AG08395 (cell line): ENCODE data around the gene SSUH2.
"Not testable (repeated sequence)": the region's sequence is repeated elsewhere in the genome, so short reads cannot be mapped to it uniquely, and the experiment has no call there.

Source experiments
- DNase-seq: peaks from one replicate; pipeline ENCODE4 v3.0.0; 2012; ENCODE audit warnings: mixed read lengths, low spot score

SSUH2 gene, protein sequence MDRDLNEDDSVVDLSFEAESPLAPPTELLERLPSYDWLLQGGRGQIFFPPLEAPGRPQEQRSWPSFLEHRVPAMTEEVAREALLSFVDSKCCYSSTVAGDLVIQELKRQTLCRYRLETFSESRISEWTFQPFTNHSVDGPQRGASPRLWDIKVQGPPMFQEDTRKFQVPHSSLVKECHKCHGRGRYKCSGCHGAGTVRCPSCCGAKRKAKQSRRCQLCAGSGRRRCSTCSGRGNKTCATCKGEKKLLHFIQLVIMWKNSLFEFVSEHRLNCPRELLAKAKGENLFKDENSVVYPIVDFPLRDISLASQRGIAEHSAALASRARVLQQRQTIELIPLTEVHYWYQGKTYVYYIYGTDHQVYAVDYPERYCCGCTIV

DNA sequence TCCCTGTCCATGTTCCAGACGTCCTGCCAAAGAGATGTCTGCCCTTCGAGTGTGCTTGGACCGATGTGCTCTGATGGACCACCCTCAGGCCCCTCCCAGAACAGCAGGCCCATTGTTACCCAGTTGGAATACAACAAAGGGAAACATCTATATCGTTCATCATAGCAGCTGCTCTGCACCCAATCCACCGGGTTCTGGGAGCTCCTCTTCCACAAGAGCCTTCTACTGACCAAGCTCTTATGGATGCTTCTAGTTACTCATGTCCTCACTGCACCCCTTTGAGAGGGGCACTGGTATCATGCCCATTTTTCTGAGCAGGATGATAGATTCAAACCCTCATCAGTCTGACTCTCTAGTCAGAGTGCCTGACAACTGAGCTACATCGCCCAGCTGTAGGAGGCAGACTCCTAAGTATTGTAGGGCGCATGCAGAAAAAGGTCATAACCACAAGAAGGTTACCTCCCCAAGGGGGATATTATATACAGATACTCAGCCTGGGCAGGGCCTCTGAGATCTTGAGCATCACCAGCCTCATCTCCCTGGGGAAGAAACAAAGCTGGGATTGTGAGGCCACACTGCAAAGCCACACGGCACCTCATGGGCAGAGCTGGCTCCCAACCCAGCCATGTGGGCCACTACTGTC is at the start of gene SSUH2:
Gene SSUH2, minus strand, starts transcription at position 51 of the 643 bp plus-strand sequence. Its CDS starts 40 bp downstream, at position 11.
- DNase-seq, result no peak

DNA sequence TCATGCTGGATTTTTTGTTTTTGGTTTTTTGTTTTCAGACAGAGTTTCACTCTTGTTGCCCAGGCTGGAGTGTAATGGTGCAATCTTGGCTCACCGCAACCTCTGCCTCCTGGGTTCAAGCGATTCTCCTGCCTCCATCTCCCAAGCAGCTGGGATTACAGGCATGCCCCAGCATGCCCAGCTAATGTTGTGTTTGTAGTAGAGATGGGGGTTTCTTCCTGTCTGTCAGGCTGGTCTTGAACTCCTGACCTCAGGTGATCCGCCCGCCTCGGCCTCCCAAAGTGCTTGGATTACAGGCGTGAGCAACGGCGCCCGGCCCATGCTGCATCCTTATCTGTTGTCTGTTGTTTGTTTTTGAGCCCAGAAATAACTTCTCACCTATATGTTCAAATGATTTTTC is 46.7 kb upstream of the SSUH2 start:
- DNase-seq, result not testable (repeated sequence)

DNA sequence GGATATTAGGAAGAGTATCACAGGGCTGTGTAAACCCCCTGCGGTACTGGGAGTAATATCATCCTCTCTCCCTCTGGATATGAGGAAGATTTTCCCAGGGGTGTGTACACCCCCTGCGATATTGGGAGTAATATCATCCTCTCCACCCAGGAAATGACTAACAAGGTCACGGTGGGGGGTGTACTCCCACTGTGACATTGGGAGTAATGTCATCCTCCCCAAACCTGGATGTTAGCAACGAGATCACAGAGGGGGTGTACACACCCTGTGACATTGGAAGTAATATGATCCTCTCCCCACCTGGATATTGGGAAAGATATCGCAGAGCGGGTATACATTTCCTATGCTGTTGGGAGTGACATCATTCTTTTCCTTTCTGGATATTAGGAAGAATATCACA is 40.4 kb upstream of the SSUH2 start:
- not testable (repeated sequence) for DNase-seq

DNA sequence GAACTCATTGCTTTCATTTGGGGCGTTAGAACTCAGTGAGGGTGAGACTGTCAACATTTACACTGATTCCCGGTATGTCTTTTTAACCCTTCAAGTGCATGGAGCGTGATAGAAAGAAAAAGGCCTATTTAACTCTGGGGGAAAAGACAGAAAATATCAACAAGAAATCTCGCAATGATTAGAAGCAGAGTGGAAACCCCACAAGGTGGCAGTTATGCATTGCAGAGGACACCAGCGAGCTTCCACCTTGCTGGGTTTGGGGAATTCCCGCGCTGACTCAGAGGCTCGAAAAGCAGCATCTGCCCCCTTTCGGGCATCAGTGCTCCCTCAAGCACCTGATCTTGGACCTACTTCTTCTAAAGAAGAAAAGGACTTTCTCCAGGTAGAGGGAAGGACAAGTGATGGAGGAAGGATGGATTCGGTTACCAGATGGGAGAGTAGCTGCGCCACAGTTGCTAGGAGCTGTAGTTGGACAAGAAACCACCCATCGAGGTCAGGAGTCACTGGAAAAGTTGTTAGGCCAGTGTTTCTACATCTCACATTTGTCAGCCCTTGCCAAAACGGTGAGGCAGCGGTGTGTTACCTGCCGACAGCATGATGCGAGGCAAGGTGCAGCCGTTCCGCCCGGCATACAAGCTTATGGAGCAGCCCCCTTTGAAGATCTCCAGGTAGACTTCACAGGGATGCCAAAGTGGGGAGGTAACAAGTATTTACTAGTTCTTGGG is 38.4 kb upstream of the SSUH2 start:
- not testable (repeated sequence) for DNase-seq

DNA sequence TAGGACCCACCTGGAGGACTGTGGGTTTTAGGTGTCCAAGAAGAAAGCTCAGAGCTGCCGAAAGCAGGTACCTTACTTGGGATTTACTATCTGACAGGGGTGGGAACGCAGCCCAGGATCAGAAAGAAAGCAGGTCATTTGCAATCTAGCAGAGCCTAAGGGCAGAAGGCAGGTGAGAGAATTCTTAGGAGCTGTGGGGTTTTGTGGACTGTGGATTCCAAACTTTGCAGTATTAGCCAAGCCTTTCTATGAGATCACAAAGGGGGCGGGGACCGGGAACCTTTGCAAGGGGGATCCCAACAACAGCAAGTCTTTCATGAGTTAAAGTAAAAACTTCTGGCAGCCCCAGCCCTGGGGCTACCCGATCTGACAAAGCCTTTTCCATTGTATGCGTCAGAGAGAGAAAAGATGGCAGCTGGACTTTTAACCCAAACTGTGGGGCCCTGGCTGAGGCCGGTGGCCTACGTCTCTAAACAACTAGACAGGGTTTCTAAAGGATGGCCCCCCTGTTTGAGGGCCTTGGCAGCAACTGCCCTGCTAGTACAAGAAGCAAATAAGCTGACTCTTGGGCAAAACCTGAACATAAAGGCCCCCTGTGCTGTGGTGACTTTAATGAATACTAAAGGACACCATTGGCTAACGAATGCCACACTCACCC is 37.4 kb upstream of the SSUH2 start:
- not testable (repeated sequence) for DNase-seq

DNA sequence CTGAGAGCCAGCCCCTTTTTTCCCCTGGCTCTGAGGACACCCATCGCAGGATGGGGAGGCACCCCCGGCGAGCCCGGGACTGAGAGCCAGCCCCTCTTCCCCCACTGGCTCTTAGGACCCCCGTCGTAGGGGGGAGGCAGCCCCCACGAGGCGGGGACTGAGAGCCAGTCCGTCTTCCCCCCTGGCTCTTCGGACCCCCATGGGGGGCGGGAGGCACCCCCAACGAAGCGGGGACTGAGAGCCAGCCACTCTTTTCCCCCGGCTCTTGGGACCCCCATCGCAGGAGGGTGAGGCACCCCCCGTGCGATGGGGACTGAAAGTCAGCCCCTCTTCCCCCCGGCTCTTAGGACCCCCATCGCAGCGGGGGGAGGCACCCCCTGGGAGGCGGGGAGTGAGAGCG is 36.8 kb upstream of the SSUH2 start:
- no peak for DNase-seq

DNA sequence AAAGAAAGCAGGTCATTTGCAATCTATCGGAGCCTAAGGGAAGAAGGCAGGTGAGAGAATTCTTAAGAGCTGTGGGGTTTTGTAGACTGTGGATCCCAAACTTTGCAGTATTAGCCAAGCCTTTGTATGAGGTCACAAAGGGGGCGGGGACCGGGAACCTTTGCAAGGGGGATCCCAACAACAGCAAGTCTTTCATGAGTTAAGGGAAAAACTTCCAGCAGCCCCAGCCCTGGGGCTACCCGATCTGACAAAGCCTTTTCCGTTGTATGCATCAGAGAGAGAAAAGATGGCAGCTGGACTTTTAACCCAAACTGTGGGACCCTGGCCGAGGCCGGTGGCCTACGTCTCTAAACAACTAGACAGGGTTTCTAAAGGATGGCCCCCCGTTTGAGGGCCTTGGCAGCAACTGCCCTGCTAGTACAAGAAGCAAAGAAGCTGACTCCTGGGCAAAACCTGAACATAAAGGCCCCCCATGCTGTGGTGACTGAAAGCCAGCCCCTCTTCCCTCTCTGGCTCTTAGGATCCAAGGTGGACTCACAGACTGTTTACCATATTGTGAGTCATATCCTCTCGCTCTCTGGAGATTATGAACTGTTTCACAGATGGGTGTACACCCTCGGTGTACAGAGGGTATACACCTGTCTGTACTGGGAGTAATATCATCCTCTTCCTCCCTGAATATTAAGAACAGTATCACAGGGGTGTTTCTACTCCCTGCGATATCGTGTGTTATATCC is 35.4 kb upstream of the SSUH2 start:
- DNase-seq, result not testable (repeated sequence)

DNA sequence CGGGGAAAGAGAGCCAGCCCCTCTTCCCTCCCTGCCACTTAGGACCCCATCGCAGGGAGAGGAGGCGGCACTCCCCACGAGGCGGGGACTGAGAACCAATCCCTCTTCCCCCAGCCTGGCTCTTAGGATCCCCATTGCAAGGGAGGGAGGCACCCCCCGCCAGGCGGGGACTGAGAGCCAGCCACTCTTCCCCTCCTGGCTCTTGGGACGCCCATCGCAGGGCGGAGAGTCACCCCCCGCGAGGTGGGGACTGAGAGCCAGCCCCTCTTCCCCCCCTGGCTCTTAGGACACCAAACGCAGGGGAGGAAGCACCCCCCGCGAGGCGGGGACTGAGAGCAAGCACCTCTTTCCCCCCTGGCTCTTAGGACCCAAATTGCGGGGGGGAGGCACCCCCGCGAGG is 34.2 kb upstream of the SSUH2 start:
- DNase-seq, result no peak

DNA sequence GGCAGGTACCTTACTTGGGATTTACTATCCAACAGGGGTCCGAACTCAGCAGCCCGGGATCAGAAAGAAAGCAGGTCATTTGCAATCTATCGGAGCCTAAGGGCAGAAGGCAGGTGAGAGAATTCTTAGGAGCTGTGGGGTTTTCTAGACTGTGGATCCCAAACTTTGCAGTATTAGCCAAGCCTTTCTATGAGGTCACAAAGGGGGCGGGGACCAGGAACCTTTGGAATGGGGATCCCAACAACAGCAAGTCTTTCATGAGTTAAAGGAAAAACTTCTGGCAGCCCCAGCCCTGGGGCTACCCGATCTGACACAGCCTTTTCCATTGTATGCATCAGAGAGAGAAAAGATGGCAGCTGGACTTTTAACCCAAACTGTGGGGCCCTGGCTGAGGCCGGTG is 32.7 kb upstream of the SSUH2 start:
- not testable (repeated sequence) for DNase-seq

DNA sequence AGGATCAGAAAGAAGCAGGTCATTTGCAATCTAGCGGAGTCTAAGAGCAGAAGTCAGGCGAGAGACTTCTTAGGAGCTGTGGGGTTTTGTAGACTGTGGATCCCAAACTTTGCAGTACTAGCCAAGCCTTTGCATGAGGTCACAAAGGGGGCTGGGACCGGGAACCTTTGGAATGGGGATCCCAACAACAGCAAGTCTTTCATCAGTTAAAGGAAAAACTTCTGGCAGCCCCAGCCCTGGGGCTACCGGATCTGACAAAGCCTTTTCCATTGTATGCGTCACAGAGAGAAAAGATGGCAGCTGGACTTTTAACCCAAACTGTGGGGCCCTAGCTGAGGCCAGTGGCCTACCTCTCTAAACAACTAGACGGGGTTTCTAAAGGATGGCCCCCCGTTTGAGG is 31.0 kb upstream of the SSUH2 start:
- not testable (repeated sequence) for DNase-seq

DNA sequence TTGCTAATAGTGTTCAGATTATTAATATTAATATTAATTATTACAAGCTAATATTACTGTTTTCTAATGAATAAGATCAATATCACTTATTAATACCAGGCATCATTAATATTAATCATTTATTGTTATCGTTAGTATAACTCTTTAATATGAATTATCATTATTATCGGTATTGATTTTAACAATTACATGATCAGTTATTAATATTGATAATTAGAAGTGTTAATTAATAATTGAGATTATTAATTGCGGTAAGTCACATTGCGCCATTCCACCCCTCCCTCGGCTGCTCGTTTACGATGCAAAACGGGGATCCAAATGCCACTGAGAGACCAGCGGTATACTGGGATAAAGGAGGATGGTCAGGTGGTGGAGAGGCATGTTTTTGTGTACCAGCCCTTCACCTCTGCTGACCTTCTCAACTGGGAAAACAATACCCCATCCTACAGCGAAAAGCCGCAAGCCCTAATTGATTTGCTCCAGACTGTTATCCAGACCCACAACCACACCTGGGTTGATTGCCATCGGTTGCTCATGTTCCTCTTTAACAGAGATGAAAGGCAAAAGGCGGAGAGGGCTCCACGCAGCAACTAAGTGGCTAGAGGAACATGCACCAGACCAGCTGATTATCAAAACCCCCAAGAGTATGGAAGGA is 28.6 kb upstream of the SSUH2 start:
- no peak for DNase-seq

DNA sequence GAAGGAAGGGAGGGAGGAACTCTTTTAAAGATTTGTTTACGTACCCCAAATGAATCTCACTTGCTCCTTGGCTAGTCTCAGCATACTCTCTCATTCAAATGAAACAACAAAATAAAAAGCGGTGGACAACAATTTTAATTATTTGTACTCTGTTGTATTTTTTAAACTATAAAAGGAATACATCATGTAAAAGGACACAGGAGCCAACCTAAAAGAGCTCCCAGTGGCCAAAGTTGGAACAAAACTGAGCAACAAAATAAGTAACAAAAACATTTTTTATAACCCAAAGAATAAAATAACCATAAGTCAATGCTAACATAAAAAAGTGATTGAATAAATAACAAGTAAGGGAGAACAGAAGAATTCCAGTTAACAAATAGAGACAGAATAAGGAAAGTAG is 24.4 kb upstream of the SSUH2 start:
- DNase-seq, result no peak

DNA sequence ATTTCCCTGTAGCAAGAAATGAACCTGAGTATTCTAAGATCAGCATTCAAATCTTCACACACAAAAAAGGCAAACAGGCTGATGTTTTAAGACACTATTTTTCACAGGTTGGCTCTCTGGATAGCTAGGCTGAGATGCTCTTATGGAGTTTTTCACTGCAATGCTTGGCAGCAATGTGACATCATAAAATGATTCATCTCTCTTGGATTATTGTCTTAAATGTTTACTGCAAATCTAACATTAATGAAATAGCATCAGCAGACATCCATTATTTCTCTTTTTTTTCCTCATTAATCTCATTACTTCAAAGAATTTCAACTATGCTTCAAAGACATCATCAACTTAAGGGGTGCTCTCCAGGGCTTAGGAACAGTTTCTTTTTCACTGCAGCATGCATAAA is 23.6 kb upstream of the SSUH2 start:
- peak; percentile 21 for DNase-seq

DNA sequence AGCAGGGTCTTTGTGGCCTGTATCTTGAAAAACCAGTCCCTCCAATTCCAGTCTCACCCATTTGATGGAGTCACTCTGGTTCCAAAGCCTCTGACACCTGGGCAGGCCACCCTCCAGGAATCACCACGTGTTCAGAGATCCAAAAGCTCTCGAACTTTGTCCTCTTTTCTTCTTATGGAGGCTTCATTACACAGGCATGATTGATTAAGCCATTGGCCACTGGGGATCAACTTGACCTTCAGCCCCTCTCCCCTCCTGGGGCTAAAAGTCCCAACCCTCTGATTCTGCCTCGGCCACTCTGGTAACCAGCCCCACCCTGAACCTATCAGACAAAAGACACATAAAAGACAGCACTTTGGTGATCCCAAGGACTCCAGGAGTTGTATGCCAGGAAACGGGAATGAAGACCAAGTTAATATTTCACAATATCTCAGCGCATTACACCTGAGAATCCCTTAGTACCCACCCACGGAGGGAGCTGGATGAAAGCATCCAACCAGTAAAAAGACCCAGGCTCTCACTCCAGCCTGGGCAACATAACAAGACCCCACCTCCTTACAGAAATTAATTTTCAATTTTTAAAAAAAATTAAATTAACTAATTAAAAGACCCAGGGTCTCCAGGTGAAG is 23.0 kb upstream of the SSUH2 start:
- no peak for DNase-seq

DNA sequence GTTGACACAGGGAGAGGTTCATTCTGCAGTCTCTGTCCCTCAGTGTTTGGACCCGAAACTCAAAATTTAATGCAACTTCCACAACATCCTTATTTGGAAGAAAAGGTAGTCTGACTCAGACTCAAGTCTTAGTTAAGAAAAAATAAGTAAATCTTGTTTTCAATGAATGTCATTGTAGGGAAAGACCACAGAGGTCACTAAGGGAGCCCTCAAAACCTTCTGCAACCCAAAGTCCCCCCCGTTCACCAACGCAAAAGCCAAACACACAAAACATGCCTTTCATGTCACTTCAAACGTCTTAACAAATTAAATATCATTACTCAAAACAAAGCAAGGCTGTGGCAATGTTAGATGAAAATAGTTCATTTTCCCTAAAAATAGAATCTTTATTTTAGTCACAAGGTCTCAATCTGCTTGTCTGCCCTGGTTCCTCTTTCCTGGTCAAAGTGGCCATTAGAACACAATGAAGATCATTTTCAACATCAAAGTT is 20.9 kb upstream of the SSUH2 start:
- no peak for DNase-seq

DNA sequence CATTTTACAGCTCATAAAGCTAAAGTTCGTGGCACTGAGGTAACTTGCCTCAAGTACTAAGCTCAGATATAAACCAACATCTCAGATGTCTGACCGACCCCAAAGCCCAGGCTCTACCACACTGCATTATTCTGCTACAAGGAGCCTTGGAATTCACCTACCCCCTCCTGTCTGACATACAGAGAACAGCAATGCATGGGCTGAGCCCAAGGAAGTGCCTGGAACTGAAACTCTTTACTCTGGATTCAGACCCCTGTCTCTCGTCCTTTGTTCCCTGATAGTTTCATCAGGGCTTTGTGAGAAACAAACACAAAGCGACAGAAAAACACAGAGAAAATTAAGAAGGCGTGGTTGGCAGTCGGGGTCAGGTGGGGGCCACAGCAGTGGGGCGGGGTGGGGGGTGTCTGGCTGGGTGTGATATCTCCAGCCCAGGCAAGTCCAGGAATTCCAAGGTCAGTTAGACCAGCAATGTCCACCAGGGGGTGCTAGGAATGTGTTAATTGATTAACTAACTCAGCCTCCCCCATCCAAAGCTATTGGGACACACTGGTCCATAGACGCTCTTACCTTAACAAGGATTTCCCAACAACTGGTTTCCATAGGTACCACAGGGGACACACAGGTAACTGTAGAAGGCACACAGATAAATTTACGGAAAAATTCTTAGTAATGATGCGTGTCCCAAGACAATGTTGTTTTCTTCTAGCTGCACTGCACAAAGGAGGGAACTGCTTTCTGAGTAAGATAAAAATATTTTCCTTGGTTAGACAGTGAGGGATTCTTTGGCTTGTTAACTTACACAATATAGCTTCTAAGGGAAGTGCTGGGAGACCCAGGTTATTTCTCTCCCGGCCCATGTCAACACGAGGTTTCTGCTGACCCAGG is 18.8 kb upstream of the SSUH2 start:
- peak; percentile 83 for DNase-seq

DNA sequence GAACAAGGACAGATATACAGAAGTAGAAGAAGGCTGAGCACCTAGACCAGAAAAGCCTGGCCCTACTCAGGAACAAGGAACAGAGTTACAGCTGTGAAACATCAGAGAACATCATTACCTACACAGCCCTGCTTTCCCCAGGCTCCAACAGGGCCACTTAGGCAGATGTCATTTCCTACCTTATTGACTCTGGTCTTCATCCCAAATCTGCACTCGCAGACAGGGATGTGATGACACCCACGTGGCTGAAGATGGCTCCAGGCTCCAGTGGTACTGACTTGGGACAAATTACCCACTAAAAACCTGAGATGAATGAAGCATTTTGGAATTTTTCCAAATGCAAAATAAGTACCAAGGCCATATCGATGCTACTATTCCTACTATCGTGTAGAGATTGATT is 18.0 kb upstream of the SSUH2 start:
- DNase-seq, result no peak

DNA sequence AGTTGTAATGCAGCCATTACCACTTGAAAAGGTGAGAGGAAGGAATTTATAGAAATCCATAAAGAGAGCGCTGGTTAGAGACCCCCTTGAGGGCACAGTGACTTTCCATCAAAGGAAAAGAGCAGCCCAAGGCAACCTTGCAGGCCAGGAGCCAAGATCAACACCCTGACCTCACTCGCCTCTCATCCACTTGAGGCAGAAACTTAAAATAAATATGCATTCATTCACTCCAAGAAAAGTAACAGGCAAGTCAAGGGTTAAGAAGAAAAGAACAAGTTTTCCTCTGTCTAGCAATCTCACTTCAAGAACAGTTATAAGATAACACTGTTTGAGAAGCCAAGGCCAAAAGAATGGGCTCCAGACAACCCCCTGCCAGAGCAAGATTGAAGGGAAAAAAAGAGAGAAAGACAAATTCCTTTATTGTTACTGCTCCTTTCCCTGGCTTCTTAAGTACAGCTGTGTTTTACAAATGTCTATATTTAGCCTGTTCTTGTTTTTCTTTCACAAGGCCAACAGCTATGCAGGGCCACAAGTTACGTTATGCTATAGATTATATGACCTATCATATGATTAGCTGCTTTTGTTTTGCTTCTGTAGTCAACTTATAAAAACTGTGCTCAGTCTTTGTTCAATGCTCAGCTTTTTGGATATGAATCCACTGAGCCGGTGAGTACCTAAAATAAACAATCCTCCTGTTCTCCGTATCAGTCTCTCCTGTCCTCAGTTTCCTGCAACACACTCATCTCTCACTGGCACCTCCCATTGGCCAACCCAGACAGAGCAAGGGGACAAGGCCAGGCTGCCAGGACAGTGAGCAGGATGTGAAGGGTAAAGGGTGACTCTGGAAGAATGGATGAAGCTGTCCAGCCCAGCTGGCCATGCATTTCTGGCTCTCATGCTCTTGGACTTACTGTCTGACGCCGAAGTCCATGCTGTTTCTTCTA is 15.8 kb upstream of the SSUH2 start:
- DNase-seq, result no peak
